Fibroblast of the aortic adventitia (primary cell): ENCODE results near the gene XCR1. TPM values are rescaled to one million over a fixed set of nuclear protein-coding genes. Genes with fewer than 3 reads are reported as not detected.

Experiments
- DNase-seq: peaks from one replicate; pipeline ENCODE4 v3.0.0-alpha.2; 2010; ENCODE audit warnings: low read depth
- H3K4me3 ChIP-seq: 2 replicates; pipeline ENCODE4 v1.5.1; 2011; ENCODE audit warnings: low read depth, mild to moderate bottlenecking, control low read depth, low read length, moderate library complexity
- total RNA-seq: library from RNA; depleted of rRNA; stranded (reverse); fragments of >200 nt; gene quantifications from 2 replicates; pipeline ENCODE4 v1.2.3, GENCODE V29; 2012; ENCODE audit warnings: low replicate concordance
- TF ChIP-seq, protein P1 (sequence below): IDR thresholded peaks from 2 replicates; pipeline ENCODE4 v1.5.1; 2011; ENCODE audit warnings: mild to moderate bottlenecking, low read length, control low read depth, inconsistent platforms; ENCODE audit not compliant: insufficient read depth

The XCR1 gene
- total RNA-seq, 1 donor = not detected

DNA sequence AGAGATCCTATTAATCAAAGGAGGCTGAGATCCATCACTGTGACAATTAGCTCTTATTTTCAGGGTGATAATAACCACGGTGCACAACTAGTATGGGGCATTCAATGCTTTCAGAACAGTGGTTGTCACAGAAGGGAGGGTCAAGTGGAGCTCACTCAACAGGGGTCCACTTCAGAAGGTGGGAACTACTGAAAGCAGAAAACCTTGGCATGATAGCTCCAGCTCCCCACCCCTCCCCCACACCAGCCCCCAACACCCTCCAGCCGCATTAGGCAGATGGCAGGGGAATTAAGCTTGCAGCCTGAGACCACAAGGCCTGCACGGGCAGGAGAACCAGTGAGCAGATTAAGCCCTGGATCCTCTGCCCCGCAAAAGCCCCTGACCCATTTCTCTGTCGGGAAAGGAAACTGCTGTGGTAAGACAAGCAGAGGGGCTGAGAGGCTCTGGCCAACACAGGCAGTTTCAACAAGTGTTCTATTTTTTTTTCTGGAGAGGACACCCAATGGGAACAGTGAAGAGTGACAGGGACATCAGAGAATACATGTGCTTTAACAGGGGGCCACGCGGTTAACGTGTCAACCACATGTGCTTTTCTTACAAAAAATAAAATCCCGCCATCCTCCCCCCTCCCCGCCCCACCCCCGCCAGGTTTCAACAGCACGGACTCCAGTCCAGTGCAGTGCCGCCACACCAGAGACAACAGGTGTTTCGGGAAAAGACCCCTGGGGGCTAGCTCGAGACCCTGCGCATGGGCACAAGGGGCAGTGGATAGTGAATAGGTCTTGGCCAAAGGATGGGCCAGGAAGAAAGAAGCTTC is 32.7 kb downstream of the XCR1 start:
- TF ChIP-seq, protein P1, sequence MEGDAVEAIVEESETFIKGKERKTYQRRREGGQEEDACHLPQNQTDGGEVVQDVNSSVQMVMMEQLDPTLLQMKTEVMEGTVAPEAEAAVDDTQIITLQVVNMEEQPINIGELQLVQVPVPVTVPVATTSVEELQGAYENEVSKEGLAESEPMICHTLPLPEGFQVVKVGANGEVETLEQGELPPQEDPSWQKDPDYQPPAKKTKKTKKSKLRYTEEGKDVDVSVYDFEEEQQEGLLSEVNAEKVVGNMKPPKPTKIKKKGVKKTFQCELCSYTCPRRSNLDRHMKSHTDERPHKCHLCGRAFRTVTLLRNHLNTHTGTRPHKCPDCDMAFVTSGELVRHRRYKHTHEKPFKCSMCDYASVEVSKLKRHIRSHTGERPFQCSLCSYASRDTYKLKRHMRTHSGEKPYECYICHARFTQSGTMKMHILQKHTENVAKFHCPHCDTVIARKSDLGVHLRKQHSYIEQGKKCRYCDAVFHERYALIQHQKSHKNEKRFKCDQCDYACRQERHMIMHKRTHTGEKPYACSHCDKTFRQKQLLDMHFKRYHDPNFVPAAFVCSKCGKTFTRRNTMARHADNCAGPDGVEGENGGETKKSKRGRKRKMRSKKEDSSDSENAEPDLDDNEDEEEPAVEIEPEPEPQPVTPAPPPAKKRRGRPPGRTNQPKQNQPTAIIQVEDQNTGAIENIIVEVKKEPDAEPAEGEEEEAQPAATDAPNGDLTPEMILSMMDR = no peak
- no peak for DNase-seq
- peak overlapping the region; percentile 82 for H3K4me3 ChIP-seq

DNA sequence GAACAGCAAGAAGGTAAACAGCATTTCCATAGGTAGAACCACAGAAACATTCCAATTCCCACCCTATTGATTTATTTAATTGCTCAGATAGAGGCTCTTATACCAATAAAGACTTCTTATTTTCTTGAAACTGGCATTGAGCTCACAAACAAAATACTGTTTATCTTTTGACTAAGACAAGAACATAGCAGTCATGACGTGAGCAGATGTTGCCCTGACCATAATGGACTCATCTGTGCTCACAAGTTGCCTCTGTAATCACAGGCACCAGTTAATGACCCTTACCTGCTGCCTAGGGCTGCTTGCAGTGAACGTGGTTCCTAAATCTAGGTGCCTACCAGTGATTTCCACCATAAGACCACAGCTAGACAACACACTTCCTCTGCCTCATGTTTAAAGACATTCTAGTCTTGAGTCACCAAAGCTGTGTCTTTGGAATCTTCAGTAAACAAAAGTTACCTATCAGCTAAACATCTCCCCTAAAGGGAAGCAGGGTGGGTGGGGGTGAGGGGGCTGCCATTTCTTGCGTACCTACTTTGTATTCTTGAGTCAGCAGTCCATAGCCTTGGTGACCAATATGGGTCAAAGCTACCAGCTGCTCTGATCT is 33.8 kb downstream of the XCR1 start:
- DNase-seq = no peak
- no peak overlapping the region for H3K4me3 ChIP-seq
- TF ChIP-seq, protein P1 = no peak

DNA sequence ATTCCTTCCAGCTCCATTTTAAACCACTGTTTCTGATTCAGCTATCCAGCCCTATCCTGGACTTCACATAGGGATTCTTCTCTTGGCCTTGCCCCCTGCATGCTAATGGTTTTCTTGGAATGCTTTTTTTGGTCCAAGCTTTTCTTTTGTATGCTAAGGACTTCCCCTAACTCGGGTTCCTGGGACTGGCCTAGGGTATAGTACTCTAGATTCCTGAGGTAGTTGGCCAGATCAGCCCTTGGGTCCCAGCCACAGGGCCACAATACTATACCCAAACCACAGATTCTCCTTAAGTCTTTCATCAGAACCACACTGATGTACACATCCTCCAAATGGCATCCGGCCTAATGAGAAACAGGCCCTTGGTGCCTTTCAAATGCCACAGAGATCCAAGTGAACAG is 34.5 kb downstream of the XCR1 start:
- TF ChIP-seq, protein P1 = no peak
- no peak overlapping the region for H3K4me3 ChIP-seq
- DNase-seq = peak; percentile 97

- DNase-seq = peak; percentile 74
- TF ChIP-seq, protein P1 = no peak
- H3K4me3 ChIP-seq = no peak overlapping the region
Measured at GRCh38 chr3:45992133-45992729, 35.1 kb downstream of the XCR1 start.

DNA sequence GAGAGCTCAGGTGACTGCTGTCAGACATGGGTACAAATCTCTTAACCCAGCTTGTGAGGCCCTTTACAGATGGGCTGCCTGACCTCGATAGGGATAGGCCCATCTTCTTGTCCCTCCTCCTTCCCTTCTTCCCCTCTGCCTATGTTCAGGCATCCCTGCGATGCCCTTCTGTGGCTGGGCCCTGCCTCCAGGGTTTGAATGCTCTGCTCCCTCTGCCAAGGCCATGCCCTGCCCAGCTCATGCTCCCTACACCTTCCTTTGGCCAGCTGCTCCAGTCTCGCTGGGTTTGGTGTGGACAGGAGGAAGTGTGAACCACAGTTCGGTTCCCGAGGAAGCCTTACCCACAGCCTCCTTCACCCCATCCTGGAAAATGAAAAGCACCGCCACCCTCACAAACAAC is 35.9 kb downstream of the XCR1 start:
- H3K4me3 ChIP-seq = no peak overlapping the region
- TF ChIP-seq, protein P1 = no peak
- DNase-seq = no peak

DNA sequence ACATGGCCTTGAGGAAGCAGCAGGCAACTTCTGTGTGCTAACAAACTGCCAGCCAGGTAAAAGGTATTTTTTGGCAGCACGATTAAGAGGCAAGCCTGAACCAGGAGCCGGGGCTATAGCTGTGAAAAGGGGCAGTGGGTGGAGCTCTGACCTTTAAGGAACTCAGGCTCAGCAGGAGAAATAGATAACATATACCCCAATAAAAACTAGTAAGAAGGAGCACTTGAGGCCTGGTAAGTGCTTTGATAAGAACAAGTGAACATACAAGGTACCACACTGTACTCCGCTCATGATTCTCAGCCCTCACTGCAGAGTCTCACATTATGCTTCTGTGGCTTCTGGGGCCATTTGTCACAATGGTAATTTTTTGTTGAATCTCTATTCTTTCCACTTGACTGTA is 37.1 kb downstream of the XCR1 start:
- no peak for DNase-seq
- TF ChIP-seq, protein P1 = no peak
- H3K4me3 ChIP-seq = no peak overlapping the region
